CD4-positive, alpha-beta memory T cell (primary cell): ENCODE measurements around the gene SLFN14. TPM values are rescaled to one million over a fixed set of nuclear protein-coding genes. Genes with fewer than 3 reads are reported as not detected.
"Not testable (repeated sequence)": the region's sequence is repeated elsewhere in the genome, so short reads cannot be mapped to it uniquely, and the experiment has no call there.

Experiments
- CTCF ChIA-PET: fragments of 350-600 bp; sonication (Branson Sonifier 250); formaldehyde crosslinking; loops from one replicate; lab custom pipeline; 2021; ENCODE audit warnings: inconsistent platforms; ENCODE audit not compliant: partially characterized antibody; lab: Charles Lee
- POLR2A ChIA-PET: fragments of 350-600 bp; sonication (Branson Sonifier 250); formaldehyde crosslinking; loops from one replicate; lab custom pipeline; 2021; ENCODE audit not compliant: partially characterized antibody; lab: Charles Lee
- DNase-seq, 5 donors: peaks; one replicate each; pipeline versions ENCODE4 v3.0.0 to v3.0.0-alpha.2; 2020 to 2022; ENCODE audit warnings: mixed read lengths in 1 of 5
- H3K27ac ChIP-seq: one replicate; pipeline ENCODE4 v1.7.0; 2013; ENCODE audit warnings: low read depth, low read length
- H3K27me3 ChIP-seq: 2 replicates; pipeline ENCODE4 v1.7.0; 2013; ENCODE audit warnings: mild to moderate bottlenecking, low read length, moderate library complexity; ENCODE audit not compliant: insufficient read depth
- H3K36me3 ChIP-seq: 2 replicates; pipeline ENCODE4 v1.7.0; 2013; ENCODE audit warnings: mild to moderate bottlenecking, low read length, moderate library complexity; ENCODE audit not compliant: insufficient read depth
- H3K4me1 ChIP-seq: 2 replicates; pipeline ENCODE4 v1.7.0; 2013; ENCODE audit warnings: mild to moderate bottlenecking, low read length, moderate library complexity; ENCODE audit not compliant: insufficient read depth
- H3K4me3 ChIP-seq, 2 donors: one replicate each; pipeline ENCODE4 v1.7.0; 2013; ENCODE audit warnings: low read length in 2 of 2, mild to moderate bottlenecking in 1 of 2
- H3K9me3 ChIP-seq, 2 donors: one replicate each; pipeline ENCODE4 v1.7.0; 2013; ENCODE audit warnings: low read length in 2 of 2, control low read depth in 1 of 2; ENCODE audit not compliant: control insufficient read depth in 1 of 2
- H3K27ac Mint-ChIP-seq, 7 donors: one replicate each; pipeline ENCODE4 v1.8.0; 2020 to 2021; ENCODE audit warnings: mixed read lengths in 7 of 7, mild to moderate bottlenecking in 6 of 7, inconsistent platforms in 3 of 7, moderate library complexity in 3 of 7
- H3K27me3 Mint-ChIP-seq, 2 donors: one replicate each; pipeline ENCODE4 v1.8.0; 2020 to 2021; ENCODE audit warnings: mixed read lengths in 2 of 2
- H3K36me3 Mint-ChIP-seq, 2 donors: one replicate each; pipeline ENCODE4 v1.8.0; 2020 to 2021; ENCODE audit warnings: mixed read lengths in 2 of 2, inconsistent platforms in 1 of 2, mild to moderate bottlenecking in 1 of 2
- H3K4me1 Mint-ChIP-seq, 4 donors: one replicate each; pipeline ENCODE4 v1.8.0; 2020 to 2021; ENCODE audit warnings: mixed read lengths in 4 of 4, mild to moderate bottlenecking in 1 of 4
- H3K4me3 Mint-ChIP-seq, 8 donors: one replicate each; pipeline ENCODE4 v1.8.0; 2020 to 2021; ENCODE audit warnings: mixed read lengths in 8 of 8, mild to moderate bottlenecking in 7 of 8, moderate library complexity in 6 of 8, inconsistent platforms in 3 of 8
- H3K9me3 Mint-ChIP-seq, 8 donors: one replicate each; pipeline ENCODE4 v1.8.0; 2020 to 2021; ENCODE audit warnings: mixed read lengths in 8 of 8, mild to moderate bottlenecking in 5 of 8, inconsistent platforms in 3 of 8, moderate library complexity in 1 of 8
- intact Hi-C: fragments of 100-400 bp; cut with micrococcal nuclease; formaldehyde crosslinking; loops from one replicate; pipeline ENCODE4 v1.15.1; 2023
- polyA plus RNA-seq, 2 donors: library from polyadenylated mRNA; unstranded; fragments of 300-500 nt; fragmentation: Illumina TruSeq; gene quantifications; one replicate each; pipeline ENCODE4 v1.2.3, GENCODE V29; 2021
- total RNA-seq, 2 experiments: library from RNA; stranded (reverse); gene quantifications; one replicate each; pipeline ENCODE4 v1.2.3, GENCODE V29; 2021

The SLFN14 gene
- total and polyA plus RNA-seq, 4 experiments from 2014 or later = 0.18 TPM; not detected in 3

DNA sequence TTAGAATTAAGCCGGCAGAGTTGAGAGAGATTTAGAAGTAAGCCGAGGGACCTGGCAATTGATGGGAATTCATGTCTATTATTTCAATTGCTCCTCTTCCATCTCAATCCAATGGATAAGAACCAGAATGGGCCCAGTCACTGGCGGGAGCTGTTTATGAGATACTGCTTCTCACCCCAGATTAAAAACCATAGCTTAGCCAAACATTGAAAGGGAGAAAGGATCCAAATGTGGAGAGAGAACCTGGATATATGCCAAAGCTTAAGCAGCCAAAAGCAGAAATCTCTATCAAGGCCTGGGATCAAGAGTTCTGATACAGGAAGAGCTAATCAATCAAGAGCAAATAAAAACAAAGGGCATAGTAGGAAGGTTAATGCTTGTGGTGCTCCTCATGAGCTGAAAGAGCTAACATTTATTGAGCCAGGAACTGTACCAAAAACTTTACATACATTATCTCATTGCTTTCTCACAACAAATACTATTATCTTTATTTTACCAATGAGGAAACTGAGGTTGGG, 26.0 kb downstream of the SLFN14 start:
- Mint-ChIP-seq H3K27ac (peak overlapping the region; percentile 80 to 96 (median 95)), H3K4me1 (peaks cover 40 to 73% (median 53%) of the 10 kb centered on the region in 4 donors), H3K36me3 (peaks cover 21 to 28% of the 10 kb centered on the region in 2 donors), H3K27me3 (no peaks in the 10 kb centered on the region), H3K9me3 (peaks cover 0 to 2% (median 0%) of the 10 kb centered on the region in 8 donors), H3K4me3 (peak overlapping the region; percentile 88 to 98 (median 94))
- ChIA-PET CTCF (interaction anchor here (0.7 to 13.7 kb wide), 24 partner anchors 7 to 374 kb away, joined by 3 to 270 read pairs (median 4); partner anchors contain the start of genes PEX12, SLFN11, SLFN13 and SLFN5), POLR2A (interaction anchor here (1.2 to 13.6 kb wide), 16 partner anchors 14 to 369 kb away, joined by 3 to 316 read pairs (median 34); partner anchors contain the start of genes PEX12, SLFN11, SLFN13 and SLFN5)
- DNase-seq = no peak
- peak overlapping the region; percentile 74 for H3K27ac ChIP-seq
- peak overlapping the region; percentile 71 to 98 for H3K4me3 ChIP-seq
- no peaks in the 10 kb centered on the region for H3K9me3 ChIP-seq
- H3K36me3 ChIP-seq = no peaks in the 10 kb centered on the region
- H3K4me1 ChIP-seq = peaks cover 64% of the 10 kb centered on the region
- H3K27me3 ChIP-seq = no peaks in the 10 kb centered on the region
- intact Hi-C loops = loop anchor here (5.0 kb wide), 2 partner anchors 87 to 213 kb away; partner anchors contain the start of gene SLFN13

DNA sequence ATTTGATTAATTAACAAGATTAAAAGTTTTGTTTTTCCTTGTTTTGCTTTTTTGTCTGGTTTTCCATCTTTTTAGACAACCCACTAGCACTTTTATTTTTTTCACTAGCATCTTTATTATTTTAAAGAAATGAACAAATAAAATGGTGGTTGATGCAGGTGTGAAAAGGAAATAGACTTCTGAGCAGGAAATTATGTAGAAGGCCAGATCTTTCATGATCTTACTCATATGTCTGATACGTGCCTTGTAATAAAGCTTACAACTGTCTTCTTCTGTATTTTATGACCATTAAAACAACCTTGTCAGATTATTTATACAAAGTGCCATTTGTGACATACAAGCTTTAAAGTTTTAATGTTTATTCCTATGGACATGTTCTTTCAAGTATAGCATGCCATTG, 29.5 kb downstream of the SLFN14 start:
- H3K4me1 ChIP-seq = peaks cover 60% of the 10 kb centered on the region
- peaks cover 0 to 4% (median 0%) of the 10 kb centered on the region in 8 donors for H3K9me3 Mint-ChIP-seq
- peaks cover 43 to 52% of the 10 kb centered on the region in 2 donors for H3K36me3 Mint-ChIP-seq
- intact Hi-C loops = loop anchor here (5.0 kb wide), 1 partner anchor 84 kb away; the partner anchor contains the start of gene SLFN13
- H3K27me3 Mint-ChIP-seq = no peaks in the 10 kb centered on the region
- H3K27ac Mint-ChIP-seq = peak overlapping the region in 6 of 7 donors; percentile 79 to 96 (median 88)
- peaks cover 48 to 78% (median 62%) of the 10 kb centered on the region in 4 donors for H3K4me1 Mint-ChIP-seq
- ChIA-PET CTCF (interaction anchor here (1.6 to 13.7 kb wide), 3 partner anchors 10 to 218 kb away, joined by 3 to 270 read pairs (median 117); no protein-coding TSS in a partner anchor), POLR2A (interaction anchor here (0.5 to 13.6 kb wide), 15 partner anchors 11 to 365 kb away, joined by 3 to 316 read pairs (median 9); partner anchors contain the start of genes PEX12, SLFN11, SLFN13 and SLFN5)
- H3K4me3 Mint-ChIP-seq = peak overlapping the region in 7 of 8 donors; percentile 15 to 83 (median 65)
- no peaks in the 10 kb centered on the region for H3K27me3 ChIP-seq
- H3K27ac ChIP-seq = peak overlapping the region; percentile 21
- H3K4me3 ChIP-seq = no peak overlapping the region
- H3K36me3 ChIP-seq = no peaks in the 10 kb centered on the region
- DNase-seq = peak in 1 of 5 donors; percentile 17
- H3K9me3 ChIP-seq = no peaks in the 10 kb centered on the region

DNA sequence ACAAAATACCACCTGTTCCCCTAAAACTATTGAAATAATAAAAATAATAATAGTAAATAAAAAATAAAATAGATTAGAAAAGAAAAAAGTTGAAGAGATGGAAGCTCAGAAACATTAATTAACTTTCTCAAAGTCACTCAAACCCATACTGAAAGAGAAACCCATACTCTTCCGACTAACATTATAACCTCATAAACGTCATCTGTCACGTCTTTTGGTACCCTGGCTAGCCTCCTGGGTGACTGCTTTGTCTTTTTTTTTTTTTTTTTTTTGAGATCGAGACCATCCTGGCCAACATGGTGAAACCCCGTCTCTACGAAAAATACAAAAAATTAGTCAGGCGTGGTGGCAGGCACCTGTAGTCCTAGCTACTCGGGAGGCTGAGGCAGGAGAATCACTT, 30.8 kb downstream of the SLFN14 start:
- Histone ChIP-seq H3K27me3 (no peaks in the 10 kb centered on the region), H3K4me1 (peaks cover 70% of the 10 kb centered on the region), H3K9me3 (no peaks in the 10 kb centered on the region), H3K36me3 (no peaks in the 10 kb centered on the region), H3K4me3 (no peak overlapping the region), H3K27ac (no peak overlapping the region)
- no peak for DNase-seq
- Mint-ChIP-seq H3K36me3 (peaks cover 49 to 59% of the 10 kb centered on the region in 2 donors), H3K4me3 (peak overlapping the region in 7 of 8 donors; percentile 24 to 83 (median 65)), H3K27me3 (no peaks in the 10 kb centered on the region), H3K27ac (peak overlapping the region; percentile 26 to 93 (median 72)), H3K4me1 (peaks cover 61 to 85% (median 73%) of the 10 kb centered on the region in 4 donors), H3K9me3 (peaks cover 0 to 7% (median 2%) of the 10 kb centered on the region in 8 donors)
- ChIA-PET POLR2A (interaction anchor here (1.2 to 13.6 kb wide), 7 partner anchors 8 to 289 kb away, joined by 4 to 316 read pairs (median 208); partner anchors contain the start of genes SLFN12L, SLFN13 and SLFN5), CTCF (interaction anchor here (0.6 to 13.7 kb wide), 3 partner anchors 53 to 301 kb away, joined by 3 to 270 read pairs (median 3); no protein-coding TSS in a partner anchor)
- intact Hi-C loops = loop anchor here (1.0 to 5.0 kb wide), 3 partner anchors 9 to 83 kb away; partner anchors contain the start of gene SLFN13

DNA sequence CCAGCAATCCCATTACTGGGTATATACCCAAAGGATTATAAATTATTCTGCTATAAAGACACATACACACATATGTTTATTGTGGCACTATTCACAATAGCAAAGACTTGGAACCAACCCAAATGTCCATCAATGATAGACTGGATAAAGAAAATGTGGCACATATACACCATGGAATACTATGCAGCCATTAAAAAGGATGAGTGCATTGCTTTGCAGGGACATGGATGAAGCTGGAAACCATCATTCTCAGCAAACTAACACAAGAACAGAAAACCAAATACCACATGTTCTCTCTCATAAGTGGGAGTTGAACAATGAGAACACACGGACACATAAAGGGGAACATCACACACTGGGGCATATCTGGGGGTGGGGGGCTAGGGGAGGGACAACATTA, 31.3 kb downstream of the SLFN14 start:
- intact Hi-C loops = loop anchor here (2.0 kb wide), 1 partner anchor 21 kb away; no protein-coding TSS in a partner anchor
- peaks cover 48 to 55% of the 10 kb centered on the region in 2 donors for H3K36me3 Mint-ChIP-seq

DNA sequence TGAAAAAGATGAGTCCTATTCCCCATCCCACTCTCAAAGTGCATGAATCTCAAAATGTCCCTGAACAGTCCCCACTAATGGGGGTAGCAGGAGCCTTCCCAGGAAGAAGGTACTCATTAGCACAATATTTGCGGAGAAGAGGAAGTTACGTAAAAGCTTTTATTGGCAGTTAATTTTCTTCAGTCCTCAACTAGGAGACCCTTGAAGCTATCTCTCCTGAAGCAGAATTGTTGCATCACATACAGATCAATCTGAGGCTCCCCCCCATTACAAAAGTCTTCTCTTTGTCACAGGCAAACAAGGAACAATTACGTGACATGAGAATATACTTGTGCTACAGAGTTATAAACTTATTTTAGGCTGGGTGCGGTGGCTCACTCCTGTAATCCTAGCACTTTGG, 37.3 kb downstream of the SLFN14 start:
- H3K27me3 Mint-ChIP-seq = no peaks in the 10 kb centered on the region
- Histone ChIP-seq H3K27ac (peak overlapping the region; percentile 35), H3K9me3 (no peaks in the 10 kb centered on the region), H3K4me3 (no peak overlapping the region), H3K4me1 (peaks cover 92% of the 10 kb centered on the region), H3K36me3 (peaks cover 23% of the 10 kb centered on the region), H3K27me3 (no peaks in the 10 kb centered on the region)
- intact Hi-C loops = no loop called here
- no peak for DNase-seq
- H3K4me1 Mint-ChIP-seq = peaks cover 83 to 98% (median 91%) of the 10 kb centered on the region in 4 donors
- H3K4me3 Mint-ChIP-seq = peak overlapping the region in 6 of 8 donors; percentile 33 to 84 (median 58)
- CTCF ChIA-PET = interaction anchor here (1.1 to 12.1 kb wide), 4 partner anchors 14 to 357 kb away, joined by 3 to 107 read pairs (median 10); partner anchors contain the start of gene SLFN12L
- peak overlapping the region; percentile 11 to 93 (median 71) for H3K27ac Mint-ChIP-seq
- H3K9me3 Mint-ChIP-seq = peaks cover 0 to 9% (median 0%) of the 10 kb centered on the region in 8 donors
- peaks cover 67 to 73% of the 10 kb centered on the region in 2 donors for H3K36me3 Mint-ChIP-seq
- POLR2A ChIA-PET = interaction anchor here (0.7 to 9.9 kb wide), 7 partner anchors 12 to 210 kb away, joined by 3 to 208 read pairs (median 4); partner anchors contain the start of genes PEX12, SLFN11 and SLFN12L

More for the DNA sequence above, 31.3 kb downstream of the SLFN14 start:
- not testable (repeated sequence) for H3K4me3 ChIP-seq, H3K9me3 ChIP-seq, H3K27me3 Mint-ChIP-seq, H3K9me3 Mint-ChIP-seq, H3K27ac ChIP-seq, H3K36me3 ChIP-seq, H3K27me3 ChIP-seq, DNase-seq
- peak overlapping the region; percentile 60 to 91 (median 72) for H3K27ac Mint-ChIP-seq
- peaks cover 61 to 86% (median 73%) of the 10 kb centered on the region in 4 donors for H3K4me1 Mint-ChIP-seq
- POLR2A ChIA-PET = interaction anchor here (1.2 to 13.6 kb wide), 7 partner anchors 8 to 288 kb away, joined by 4 to 316 read pairs (median 208); partner anchors contain the start of genes SLFN12L, SLFN13 and SLFN5
- peak overlapping the region in 6 of 8 donors; percentile 7 to 61 (median 48) for H3K4me3 Mint-ChIP-seq
- CTCF ChIA-PET = interaction anchor here (0.6 to 0.7 kb wide), 2 partner anchors 53 to 301 kb away, joined by 3 read pairs; no protein-coding TSS in a partner anchor
- H3K4me1 ChIP-seq = peaks cover 72% of the 10 kb centered on the region

DNA sequence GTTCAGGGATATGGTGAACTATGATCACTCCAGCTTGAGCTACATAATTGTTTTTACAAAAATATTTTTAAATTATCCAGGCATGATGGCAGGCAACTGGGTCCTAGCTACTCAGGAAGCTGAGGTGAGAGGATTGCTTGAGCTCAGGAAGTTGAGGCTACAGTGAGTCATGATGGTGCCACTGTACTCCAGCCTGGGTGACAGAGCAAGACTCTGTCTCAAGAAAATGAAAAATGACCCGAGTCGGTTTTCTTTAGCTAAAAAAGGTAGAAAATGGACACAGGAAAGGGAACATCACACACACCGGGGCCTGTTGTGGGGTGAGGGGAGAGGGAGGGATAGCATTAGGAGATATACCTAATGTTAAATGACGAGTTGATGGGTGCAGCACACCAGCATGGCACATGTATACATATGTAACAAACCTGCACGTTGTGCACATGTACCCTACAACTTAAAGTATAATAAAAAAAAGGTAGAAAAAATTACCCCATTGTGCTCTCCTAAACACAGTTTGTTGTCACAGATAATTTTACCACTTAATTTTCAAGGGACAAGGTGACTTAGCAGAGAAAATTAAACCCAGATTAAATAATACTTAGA, 38.9 kb downstream of the SLFN14 start:
- Mint-ChIP-seq H3K36me3 (peaks cover 71 to 73% of the 10 kb centered on the region in 2 donors), H3K4me3 (peak overlapping the region; percentile 77 to 91 (median 81)), H3K27ac (peak overlapping the region; percentile 82 to 95 (median 91)), H3K4me1 (peaks cover 84 to 98% (median 92%) of the 10 kb centered on the region in 4 donors)
- H3K4me1 ChIP-seq = peaks cover 86% of the 10 kb centered on the region
- intact Hi-C loops = loop anchor here (1.0 to 2.0 kb wide), 3 partner anchors 9 to 35 kb away; partner anchors contain the start of gene SLFN12L
- peak overlapping the region in 1 of 2 donors; percentile 10 for H3K4me3 ChIP-seq
- peak overlapping the region; percentile 54 for H3K27ac ChIP-seq
- ChIA-PET CTCF (interaction anchor here (1.1 to 12.1 kb wide), 5 partner anchors 9 to 209 kb away, joined by 3 to 107 read pairs (median 16); partner anchors contain the start of gene SLFN12L), POLR2A (interaction anchor here (0.9 to 9.9 kb wide), 18 partner anchors 13 to 360 kb away, joined by 3 to 208 read pairs (median 4); partner anchors contain the start of genes AP2B1, PEX12, SLFN11 and SLFN12L)
- H3K9me3 Mint-ChIP-seq, H3K27me3 Mint-ChIP-seq, H3K27me3 ChIP-seq, H3K9me3 ChIP-seq: not testable (repeated sequence)
- peak; percentile 45 to 84 (median 58) for DNase-seq
- peaks cover 23% of the 10 kb centered on the region for H3K36me3 ChIP-seq
